Medulla oblongata (tissue), 1 donor: ENCODE data around the gene CCL5.

Experiments
- DNase-seq: peaks from one replicate; pipeline ENCODE4 v3.0.0-alpha.2; 2015; ENCODE audit errors: extremely low spot score

The CCL5 gene

DNA sequence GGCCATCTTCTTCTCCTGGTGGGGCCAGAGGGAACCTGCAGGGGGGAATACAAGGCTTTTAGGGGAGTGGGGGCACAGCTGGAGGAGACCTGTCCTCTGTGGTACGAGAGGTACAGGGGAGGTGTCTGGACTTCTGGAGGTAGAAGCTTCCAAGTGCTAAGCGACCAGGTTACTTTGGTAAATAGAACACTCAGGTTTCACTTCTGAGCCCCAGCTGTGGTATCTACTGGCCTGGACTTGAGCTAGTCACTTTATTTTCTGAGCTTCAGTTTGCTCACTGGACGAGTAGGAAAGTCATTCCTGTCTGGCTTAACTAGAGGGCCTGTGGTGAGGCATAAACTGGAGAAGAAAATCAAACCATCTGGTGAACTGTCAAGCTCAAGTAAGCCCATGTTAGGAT lies 11.4 kb downstream of the CCL5 start, which contains the start of gene HEATR9:
Gene HEATR9 (minus strand): TSS at position 155 of the 400 bp plus-strand sequence. CDS start 149 bp downstream, at position 6.
- DNase-seq, result no peak

DNA sequence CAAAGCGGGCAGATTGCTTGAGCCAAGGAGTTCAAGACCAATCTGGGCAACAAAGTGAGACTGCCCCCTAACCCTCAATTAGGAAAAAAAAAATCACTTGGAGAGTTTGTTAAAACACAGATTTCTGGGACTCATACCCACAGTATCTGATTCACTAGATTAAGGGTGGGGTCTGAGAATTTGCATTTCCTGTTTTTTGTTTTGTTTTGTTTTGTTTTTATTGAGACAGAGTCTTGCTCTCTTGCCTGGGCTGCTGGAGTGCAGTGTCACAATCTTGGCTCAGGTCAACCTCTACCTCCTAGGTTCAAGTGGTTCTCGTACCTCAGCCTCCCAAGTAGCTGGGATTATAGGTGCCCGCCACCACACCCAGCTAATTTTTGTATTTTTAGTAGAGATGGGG lies 12.6 kb downstream of the CCL5 start:
- DNase-seq, result no peak

GRCh38 chr17:35866341-35866950 lies 13.7 kb downstream of the CCL5 start:
- DNase-seq, result no peak

DNA sequence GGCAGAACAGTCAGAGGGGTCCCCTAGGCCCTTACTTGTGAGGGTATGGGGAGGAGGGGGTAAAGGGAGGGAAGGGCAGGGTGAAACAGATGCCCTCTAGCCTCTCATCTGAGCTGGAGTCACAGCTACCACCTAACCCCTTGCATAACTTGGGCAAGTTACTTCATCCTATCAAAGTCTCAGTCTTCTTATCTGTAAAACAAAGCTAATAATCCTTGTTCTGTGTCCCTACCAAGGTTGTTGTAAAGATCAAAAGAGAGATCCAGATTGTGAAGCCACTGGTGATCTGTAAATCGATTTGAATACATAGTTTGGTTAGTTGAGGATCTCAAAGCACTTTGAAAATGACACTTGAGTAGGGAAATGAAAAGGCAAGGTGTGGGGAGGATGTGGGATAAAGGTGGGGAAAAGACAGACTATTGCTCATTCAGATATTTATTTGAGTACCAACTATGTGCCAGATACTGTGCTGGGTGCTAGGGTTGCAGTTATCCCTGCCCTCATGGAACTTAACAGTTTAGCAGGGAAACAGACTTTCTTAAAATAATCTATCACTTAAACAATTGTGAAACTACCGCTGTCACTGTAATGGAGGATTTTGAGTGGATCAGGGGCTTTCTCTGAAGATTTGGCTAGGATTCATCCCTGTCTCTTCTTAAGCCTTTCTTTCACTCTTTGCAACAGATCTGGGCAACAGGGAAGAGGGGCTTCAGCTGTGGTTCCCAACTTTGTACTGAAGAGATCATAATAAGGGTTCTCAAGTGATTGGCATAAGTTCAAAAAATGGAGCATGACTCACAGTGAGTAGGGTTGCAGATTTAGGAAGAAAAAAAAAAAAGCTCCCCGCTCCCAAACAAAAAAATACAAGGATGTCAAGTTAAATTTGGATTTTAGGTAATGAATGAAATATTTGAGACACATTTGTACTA lies 14.5 kb downstream of the CCL5 start:
- no peak for DNase-seq

DNA sequence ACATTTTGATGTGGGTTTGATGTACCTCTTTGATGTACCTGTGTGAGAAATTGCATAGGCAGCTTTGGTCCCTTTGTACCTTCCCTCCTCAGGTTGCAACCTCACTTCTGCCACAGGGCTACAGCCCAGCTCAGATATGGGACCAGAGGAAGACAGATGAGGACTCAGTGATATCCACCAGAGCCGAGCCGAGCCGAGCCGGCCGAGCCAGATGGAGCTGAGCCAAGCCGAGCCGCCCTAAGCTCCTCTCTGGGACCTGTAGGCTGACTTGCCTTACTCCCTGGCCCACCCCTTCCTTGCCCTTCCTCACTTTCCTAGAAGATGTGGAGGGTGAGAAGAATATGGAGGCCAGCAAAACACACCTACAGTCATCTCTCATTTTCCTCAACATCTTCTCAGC lies 15.3 kb downstream of the CCL5 start:
- no peak for DNase-seq

- DNase-seq, result no peak
Measured at GRCh38 chr17:35856603-35857002, 23.6 kb downstream of the CCL5 start.

DNA sequence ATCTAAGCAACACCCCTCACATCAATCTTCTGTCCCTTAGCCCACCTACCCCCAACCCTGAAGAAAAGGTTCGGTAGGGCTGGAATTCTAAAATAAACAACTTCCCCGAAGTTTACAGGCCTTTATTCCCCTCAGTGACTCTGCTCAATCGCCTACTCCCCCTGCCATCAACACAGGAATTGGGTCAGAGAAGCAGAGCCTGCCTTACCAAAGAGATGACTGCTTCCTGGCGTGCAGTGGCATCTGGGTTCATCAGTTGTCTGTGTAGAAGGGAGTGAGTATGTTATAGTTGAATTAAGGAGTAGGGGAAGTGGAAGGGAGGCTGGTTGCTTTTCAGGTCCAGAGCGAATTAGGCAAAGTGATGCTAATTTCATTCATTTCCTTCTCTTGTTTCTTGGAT lies 24.2 kb downstream of the CCL5 start:
- no peak for DNase-seq

GRCh38 chr17:35849469-35850348 lies 30.5 kb downstream of the CCL5 start:
- peak; percentile 71 for DNase-seq

DNA sequence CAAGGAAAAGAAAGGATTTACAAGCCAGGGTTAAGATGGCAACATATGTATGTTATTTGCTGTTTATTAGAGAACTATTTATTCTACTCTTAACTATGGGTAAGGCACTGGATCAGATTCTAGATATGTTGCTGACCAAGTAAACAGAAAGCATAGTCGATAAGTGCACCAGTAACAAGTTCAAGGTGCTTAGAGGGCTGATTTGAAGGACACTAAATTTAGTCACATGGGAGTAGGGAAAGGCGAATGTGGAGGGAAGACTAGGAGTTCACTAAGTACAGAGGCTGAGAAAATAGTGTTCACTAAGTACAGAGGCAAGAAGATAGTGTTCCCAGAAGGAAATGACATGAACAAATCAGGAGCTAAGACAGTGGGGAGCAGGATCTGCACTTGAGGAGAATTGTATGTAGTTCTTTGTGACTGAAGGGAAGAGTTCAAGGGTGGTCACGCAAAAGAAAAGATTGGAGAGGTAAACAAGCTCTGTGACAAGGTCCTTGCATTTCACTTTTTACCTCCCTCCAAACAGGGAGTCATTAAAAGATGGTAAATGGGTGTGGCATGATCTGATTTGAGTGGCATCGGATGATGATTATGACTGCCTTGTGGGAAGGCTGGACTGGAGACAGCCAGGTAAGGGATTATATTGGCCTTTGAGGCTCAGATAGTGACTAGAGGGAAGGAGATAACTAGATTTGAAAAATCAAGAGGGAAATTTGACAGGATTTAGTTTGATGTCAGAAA lies 32.4 kb downstream of the CCL5 start:
- no peak for DNase-seq

DNA sequence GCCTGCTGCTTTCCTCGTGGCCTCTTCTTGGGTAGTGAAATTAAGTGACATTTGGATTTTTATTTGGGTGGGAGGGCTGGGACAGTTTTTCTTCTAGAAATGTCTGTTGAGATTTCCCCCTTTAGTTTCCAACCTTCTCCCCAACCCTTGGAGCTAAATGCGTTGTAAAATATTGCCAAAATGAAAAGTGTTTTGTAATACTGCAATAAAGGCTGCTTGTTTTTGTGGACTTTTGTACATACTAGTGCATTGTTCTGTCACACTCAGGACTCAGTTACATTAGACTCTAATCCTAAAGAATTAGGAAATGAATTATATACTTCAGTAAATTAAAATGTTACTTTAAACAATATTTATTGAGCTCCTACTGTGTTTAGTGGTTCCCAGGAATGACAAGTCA lies 33.2 kb downstream of the CCL5 start:
- peak; percentile 21 for DNase-seq

- DNase-seq, result no peak
Measured at GRCh38 chr17:35846055-35846809, 33.9 kb downstream of the CCL5 start.

GRCh38 chr17:35844547-35844946 lies 35.6 kb downstream of the CCL5 start:
- no peak for DNase-seq

- no peak for DNase-seq
Measured at GRCh38 chr17:35843698-35844097, 36.5 kb downstream of the CCL5 start.

DNA sequence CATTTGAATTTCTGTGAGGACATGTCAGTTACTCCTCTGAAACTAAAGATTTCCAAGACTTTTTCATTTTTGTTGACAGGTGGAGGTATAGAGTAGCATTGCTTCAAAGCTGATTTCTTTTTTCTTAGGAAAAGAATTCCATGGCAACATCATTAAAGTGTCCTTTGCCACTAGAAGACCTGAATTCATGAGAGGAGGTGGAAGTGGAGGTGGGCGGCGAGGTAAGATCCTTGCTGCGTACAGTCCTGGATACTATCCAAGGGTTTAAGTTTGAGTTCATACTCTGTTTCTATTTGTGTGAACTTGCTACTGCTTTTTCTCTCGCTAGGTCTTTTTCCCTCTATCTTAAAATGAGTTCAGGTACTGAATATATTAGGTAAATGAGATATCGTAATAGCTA lies 37.9 kb downstream of the CCL5 start:
- DNase-seq, result no peak

DNA sequence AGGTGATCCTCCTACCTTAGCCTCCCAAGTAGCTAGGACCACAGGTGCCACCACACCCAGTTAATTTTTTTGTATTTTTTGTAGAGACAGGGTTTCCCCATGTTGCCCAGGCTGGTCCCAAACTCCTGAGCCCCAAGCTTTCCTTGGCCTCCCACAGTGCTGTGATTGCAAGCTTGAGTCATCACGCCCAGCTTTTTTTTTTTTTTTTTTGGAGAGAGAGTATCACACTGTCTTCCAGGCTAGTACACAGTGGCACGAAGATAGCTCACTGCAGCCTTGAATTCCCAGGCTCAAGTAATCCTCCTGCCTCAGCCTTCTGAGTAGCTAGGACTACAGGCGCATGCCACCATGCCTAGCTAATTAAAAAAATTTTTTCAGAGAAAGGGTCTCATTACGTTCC lies 38.7 kb downstream of the CCL5 start:
- no peak for DNase-seq

GRCh38 chr17:35841101-35841500 lies 39.1 kb downstream of the CCL5 start:
- DNase-seq, result no peak

DNA sequence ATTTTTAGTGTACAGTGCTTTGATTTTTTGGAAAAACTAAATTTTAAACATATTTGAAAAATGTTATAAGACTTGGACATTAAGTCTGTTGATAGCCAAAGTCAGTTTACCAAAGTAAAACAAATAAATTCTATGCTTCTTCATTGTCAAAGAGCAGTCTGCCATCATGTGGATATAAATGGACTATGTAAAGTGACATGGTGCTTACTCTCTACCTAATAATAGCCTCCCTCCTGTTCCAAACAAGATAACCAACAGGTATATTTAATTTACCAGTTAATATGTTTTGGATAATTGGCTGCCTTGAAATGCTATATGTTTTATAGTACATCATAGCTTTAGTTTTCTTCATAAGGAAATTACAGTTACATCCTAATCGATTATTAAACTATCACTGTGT lies 55.0 kb downstream of the CCL5 start:
- no peak for DNase-seq
